Forelimb muscle (tissue), 1 donor: ENCODE measurements around the gene TFAP2D. TPM values are rescaled to one million over a fixed set of nuclear protein-coding genes. Genes with fewer than 3 reads are reported as not detected.

Experiments used
- DNase-seq: peaks from one replicate; pipeline ENCODE4 v3.0.0-alpha.2; 2013; ENCODE audit warnings: low read depth
- polyA plus RNA-seq: library from polyadenylated mRNA; unstranded; fragments of 120-200 nt; gene quantifications from one replicate; pipeline ENCODE4 v1.2.1, GENCODE V29; 2013; ENCODE audit not compliant: insufficient read length

Gene TFAP2D
- polyA plus RNA-seq, 1 donor, result not detected

- DNase-seq, result no peak
Measured at GRCh38 chr6:50718566-50718965, 5.2 kb downstream of the TFAP2D start.

- no peak for DNase-seq
Measured at GRCh38 chr6:50720623-50721022, 7.3 kb downstream of the TFAP2D start.

DNA sequence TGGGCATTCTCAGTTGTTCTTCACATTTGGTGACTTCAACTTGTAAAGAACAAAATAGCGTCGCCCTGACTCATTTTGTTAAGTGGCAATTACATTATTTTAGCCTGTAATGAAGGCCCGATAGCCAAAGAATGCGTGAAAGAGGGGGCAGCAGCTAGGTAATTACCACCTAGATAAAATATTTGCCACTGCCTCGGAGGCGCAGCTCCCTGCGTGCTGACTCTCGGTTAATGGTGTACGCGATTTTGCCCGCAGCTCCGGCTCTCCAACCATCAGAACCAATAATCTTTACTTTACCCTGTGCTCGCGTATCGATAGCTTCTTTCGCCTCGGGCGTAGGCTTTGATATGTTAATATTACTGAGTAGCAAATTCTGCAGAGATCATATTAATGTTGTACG lies 8.7 kb downstream of the TFAP2D start:
- no peak for DNase-seq

GRCh38 chr6:50722829-50723554 lies 9.7 kb downstream of the TFAP2D start:
- no peak for DNase-seq

- no peak for DNase-seq
Measured at GRCh38 chr6:50724381-50725124, 11.2 kb downstream of the TFAP2D start.

DNA sequence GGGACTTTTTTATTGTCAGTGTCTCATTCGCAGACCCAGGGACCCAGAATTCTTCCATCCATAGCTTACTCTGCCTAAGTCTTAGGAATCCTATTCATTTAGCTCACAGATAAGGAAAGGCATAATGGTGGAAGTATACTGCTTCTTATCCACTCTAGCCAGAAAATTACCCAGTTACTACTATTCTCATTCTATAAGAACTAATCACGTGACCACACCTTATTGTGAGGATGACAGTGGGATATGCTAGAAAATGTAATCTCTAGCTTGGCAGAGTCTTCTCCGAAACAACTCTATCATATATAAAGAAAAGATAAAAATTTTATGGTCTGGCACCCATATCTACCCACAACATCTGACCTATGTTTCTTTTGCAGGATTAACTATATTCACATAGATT lies 21.2 kb downstream of the TFAP2D start:
- no peak for DNase-seq

DNA sequence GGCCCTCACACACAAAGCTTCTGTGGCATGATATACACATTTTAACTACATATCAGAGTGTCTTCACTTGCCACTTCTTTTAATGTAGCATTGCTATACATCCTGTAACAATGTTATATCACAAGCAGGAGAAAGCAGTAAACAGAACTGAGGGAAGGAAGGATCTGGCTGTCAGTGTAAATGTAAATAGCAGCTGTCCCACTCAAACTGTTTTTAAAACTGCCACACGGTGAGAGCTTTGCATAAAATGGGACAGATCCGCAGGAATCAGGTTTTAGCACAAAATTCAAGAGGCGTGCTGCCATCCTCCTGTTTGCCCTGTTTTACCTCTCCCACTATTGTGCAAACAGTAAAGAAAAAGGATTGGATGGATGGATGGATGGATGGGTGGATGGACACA lies 28.8 kb downstream of the TFAP2D start:
- DNase-seq, result no peak

GRCh38 chr6:50744976-50745375 lies 31.6 kb downstream of the TFAP2D start:
- DNase-seq, result no peak

GRCh38 chr6:50762798-50763197 lies 49.5 kb downstream of the TFAP2D start:
- no peak for DNase-seq

DNA sequence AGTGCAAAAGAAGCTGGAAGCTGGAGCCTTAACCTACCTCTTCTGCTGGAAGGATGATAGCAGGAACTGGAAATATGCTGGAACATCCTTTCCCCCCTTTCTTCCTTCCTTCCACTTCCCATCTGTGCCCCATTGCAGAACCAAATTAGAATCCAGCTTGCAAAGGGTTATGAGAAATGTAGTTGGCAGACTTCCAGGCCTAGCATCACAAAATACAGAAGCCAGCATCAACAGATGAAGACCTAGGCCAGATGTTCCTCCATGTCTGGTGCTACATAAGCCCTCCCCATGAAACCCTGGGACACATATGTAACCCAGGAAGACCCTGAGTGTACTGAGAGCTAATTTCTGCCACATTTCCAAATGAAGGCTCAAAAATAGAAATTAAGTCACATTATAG lies 65.4 kb downstream of the TFAP2D start:
- DNase-seq, result no peak

GRCh38 chr6:50780382-50780781 lies 67.1 kb downstream of the TFAP2D start:
- no peak for DNase-seq

GRCh38 chr6:50785921-50786320 lies 72.6 kb downstream of the TFAP2D start:
- no peak for DNase-seq

DNA sequence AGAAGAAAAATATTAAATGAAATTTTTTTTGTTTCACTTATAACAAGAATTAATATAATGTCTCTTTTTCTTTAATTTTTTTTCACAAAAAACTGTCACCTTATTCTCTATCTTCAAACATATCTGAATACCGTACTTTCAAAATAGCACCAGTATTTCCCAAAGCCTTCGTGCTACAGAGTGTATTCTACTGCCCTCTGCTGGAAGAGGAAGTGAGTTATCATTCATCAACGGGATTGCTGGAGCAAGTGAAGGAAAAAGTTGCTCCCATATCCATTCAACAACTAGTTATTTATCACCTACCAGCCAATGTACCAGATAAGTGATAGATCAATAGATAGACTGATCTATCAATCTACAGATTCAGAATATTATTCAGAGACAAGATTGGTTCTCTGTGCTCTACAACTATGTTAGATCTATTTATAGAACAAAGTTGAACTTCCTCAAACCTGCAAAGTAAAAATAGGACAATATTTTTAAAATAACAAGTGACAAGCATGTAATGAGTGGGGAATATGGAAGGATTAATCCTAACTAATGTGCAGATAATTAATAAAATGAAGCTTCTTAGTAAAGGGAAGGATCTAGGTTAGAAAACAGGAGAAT lies 78.7 kb downstream of the TFAP2D start:
- peak; percentile 11 for DNase-seq

DNA sequence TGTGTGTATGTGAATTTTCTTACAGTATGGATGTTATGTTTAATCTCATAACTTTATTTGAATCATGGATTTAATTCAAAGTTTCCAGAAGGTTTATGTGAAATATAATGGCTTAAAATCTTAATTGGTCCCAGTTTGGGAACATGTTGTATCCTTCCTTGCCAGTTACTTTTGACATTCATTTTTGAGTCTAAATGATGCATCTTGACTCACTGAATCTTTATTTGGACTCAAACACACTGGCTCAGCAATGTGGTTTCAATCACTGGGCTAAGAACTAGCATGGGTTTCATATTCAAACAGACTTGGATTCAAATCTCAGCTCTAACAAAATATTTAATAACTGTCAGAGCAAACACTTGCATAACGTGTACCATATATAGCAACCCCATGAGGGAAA lies 79.4 kb downstream of the TFAP2D start:
- DNase-seq, result no peak

DNA sequence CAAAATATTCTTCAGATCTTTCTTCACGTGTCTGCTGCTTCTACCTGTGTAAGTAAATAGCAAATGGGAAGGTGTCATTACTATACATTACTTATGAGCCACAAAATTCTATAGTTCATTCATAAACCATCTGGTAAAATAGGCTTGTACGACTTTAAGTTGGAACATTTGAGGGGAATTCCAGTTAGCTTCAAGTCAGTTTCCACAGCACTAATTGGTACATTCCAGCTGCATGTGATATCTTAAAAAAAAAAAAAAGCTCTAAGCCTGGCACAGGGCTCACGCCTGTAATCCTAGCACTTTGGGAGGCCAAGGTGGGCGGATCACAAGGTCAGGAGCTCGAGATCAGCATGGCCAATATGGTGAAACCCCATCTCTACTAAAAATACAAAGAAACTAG lies 82.2 kb downstream of the TFAP2D start:
- DNase-seq, result no peak

DNA sequence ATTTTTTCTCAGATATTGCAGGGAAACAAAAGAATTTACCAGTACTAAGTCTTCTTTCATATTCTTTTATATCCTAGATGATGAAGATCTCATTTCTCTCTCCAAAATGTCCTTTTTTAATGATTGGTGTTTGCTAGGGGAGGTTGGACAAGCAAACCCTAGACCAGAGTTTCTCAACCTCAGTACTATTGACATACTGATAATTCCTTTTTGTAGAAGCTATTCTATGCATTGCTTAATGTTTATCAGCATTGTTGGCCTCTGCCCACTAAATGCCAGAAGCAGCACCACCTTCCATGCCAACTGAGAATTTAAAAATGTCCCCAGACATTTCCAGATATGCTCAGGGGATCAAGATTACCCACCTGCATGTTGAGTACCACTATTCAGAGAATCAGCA lies 91.0 kb downstream of the TFAP2D start:
- no peak for DNase-seq

DNA sequence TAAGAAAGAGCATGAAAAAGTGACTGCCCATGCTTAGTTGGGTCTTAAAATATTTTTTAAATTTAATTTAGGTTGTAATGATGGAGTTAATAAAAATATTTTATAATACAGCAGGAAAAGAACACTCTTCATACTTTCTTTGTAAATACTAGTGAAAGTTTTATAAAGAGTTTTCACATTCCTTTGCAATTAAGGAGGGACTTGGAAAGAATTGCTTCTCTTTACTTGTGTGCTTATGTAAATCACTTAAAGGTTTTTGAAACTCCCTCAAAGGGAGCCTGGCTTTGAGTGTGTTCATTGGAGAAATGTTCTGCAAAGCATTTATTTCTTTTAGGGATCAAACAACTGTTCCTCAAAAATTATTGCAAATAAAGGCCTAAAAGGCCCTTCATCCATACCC lies 93.7 kb downstream of the TFAP2D start:
- DNase-seq, result no peak

DNA sequence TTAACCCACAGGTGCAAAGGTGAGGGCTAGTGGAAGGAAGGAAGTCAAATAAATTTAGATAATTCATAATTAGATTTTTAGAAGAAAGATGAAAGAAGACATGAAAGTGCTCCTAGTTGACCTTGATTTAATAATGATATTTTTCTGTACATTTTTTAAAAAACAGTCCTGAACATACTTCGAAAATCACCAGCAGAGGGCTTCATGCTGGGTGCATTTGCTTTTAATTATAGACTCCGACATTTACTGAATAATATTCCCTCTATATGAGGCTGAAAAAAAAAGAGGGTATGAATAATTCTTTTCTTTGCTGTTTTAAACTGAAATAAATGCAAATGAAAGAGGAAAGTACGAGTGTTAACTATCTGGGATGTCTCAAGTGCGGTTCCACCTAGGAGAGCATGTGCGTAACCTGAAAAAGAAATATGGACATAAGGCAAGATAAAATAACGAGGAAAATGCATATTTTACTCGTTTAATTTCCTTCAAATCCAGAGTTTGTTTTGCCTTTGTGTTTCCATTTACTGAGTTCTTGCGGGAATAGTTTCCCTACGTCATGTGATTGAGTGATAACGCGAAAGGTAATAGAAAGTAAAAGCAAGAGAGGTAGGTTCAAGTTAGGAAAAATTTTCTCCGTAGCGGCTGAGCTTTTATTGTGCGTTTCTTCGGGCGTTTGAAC lies 102.2 kb downstream of the TFAP2D start:
- DNase-seq, result no peak

DNA sequence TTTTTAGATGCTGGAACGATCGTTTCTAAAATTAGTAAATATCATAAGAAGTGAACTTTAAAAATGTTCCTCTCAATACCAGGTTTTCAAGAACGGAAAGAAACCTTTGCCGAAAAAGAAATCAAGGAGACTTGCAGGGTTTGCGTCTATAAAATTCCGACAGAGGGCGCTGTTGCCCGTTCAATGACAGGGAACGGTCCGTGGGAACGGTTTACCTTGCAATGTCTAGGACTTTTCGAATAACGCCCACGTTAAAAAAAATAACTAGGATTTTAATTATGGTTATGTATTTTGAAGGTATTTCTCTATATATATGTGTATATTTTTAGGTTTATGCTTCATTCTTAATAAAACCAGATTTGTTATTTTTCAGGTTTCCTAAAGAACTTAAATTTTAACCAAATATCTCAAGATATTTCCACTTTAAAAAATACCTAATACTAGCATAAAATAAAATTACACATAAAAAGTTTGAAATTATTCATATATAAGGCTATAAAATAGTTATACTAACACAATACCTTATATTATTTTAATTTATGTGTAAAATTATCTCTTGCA lies 102.9 kb downstream of the TFAP2D start:
- DNase-seq, result peak; percentile 38

DNA sequence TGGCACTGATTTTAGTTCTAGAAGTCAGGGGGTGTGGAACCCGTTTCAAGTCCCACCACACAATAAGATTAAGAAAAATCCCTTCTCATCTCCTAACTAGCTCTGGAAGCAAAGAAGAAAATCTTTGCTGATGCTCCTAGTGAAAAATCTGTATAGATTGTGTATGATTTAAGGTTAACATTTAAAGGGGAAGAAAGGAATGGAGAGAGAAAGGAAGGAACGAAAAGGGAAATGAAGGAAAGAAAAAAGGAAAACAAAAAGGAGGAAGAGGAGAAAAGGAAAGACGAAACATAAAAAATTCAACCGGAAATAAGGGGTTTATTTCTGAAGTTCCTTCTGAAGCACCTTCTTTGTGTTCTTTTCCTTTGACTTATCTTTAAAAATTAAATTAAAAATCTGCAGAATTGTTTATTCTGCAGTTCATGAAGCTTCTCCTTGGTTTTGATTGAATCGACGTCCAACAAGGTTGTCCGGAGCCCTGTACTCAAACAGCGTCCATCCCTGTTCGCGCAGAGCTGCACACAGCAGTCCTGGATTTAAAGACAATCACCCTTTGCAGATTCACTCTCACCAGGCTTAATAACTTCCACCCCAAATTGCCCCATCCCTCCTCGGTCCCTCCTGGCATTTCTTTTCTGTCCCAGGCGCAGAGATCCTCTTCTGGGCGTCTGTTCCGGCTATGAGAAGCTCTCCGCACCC lies 103.8 kb downstream of the TFAP2D start:
- DNase-seq, result no peak

DNA sequence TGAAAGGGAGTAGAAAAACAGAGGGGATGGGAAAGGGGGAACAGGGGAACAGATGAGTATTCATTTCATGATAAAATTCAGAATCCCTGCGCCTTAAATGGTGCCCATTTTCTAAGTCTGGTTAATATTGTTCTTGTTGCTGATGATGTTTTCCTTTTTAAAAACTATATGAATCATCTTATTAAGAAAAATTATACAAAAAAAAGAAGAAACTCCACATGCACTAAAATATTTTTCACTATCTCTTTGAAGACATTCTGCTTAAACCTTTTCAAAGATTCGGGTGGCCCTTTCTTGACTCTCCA lies 104.3 kb downstream of the TFAP2D start:
- no peak for DNase-seq

GRCh38 chr6:50818020-50818419 lies 104.7 kb downstream of the TFAP2D start:
- DNase-seq, result no peak
